Mesendoderm (in vitro differentiated cells): Measurements from ENCODE around the gene PARD3.

Source experiments
- DNase-seq: peaks from one replicate; pipeline ENCODE4 v3.0.0; 2013
- H2AK5ac ChIP-seq: 2 replicates; pipeline ENCODE4 v1.6.1; 2013; ENCODE audit warnings: low read length, inconsistent platforms
- H2BK120ac ChIP-seq: 2 replicates; pipeline ENCODE4 v1.6.1; 2013; ENCODE audit warnings: low read depth, mild to moderate bottlenecking, low read length, moderate library complexity, mixed read lengths
- H2BK15ac ChIP-seq: replicated peaks from 2 replicates; pipeline ENCODE4 v1.6.1; 2013; ENCODE audit warnings: low read depth, mild to moderate bottlenecking, moderate library complexity
- H2BK5ac ChIP-seq: 2 replicates; pipeline ENCODE4 v1.6.1; 2013; ENCODE audit warnings: low read length, inconsistent platforms
- H3K18ac ChIP-seq: 2 replicates; pipeline ENCODE4 v1.6.1; 2013; ENCODE audit warnings: mild to moderate bottlenecking, low read length, mixed read lengths
- H3K23ac ChIP-seq: one replicate; pipeline ENCODE4 v1.6.1; 2013; ENCODE audit warnings: low read length
- H3K27ac ChIP-seq: 2 replicates; pipeline ENCODE4 v1.5.1; 2013; ENCODE audit warnings: low read depth, mild to moderate bottlenecking, inconsistent platforms, low read length, moderate library complexity
- H3K27me3 ChIP-seq: 2 replicates; pipeline ENCODE4 v1.6.1; 2013; ENCODE audit warnings: low read length, control low read depth, mild to moderate bottlenecking, inconsistent platforms; ENCODE audit not compliant: insufficient read depth, poor library complexity
- H3K36me3 ChIP-seq: 2 replicates; pipeline ENCODE4 v1.6.1; 2013; ENCODE audit warnings: low read length, inconsistent platforms; ENCODE audit not compliant: control insufficient read depth, insufficient read depth
- H3K4ac ChIP-seq: one replicate; pipeline ENCODE4 v1.6.1; 2013; ENCODE audit warnings: low read depth, mild to moderate bottlenecking, low read length, moderate library complexity
- H3K4me1 ChIP-seq: 2 replicates; pipeline ENCODE4 v1.6.1; 2013; ENCODE audit warnings: low read depth, low read length, inconsistent platforms; ENCODE audit not compliant: control insufficient read depth
- H3K4me2 ChIP-seq: 2 replicates; pipeline ENCODE4 v1.6.1; 2013; ENCODE audit warnings: low read length
- H3K4me3 ChIP-seq: 2 replicates; pipeline ENCODE4 v1.5.1; 2013; ENCODE audit warnings: mild to moderate bottlenecking, low read length
- H3K56ac ChIP-seq: one replicate; pipeline ENCODE4 v1.6.1; 2013; ENCODE audit warnings: low read length
- H3K79me1 ChIP-seq: 2 replicates; pipeline ENCODE4 v1.6.1; 2013; ENCODE audit warnings: low read length, inconsistent platforms
- H3K79me2 ChIP-seq: 2 replicates; pipeline ENCODE4 v1.6.1; 2013; ENCODE audit warnings: mild to moderate bottlenecking, low read length; ENCODE audit not compliant: control insufficient read depth, insufficient read depth
- H3K9ac ChIP-seq: 2 replicates; pipeline ENCODE4 v1.6.1; 2013; ENCODE audit warnings: low read length, inconsistent platforms
- H4K5ac ChIP-seq: one replicate; pipeline ENCODE4 v1.6.1; 2013; ENCODE audit warnings: low read length
- H4K8ac ChIP-seq: one replicate; pipeline ENCODE4 v1.6.1; 2013; ENCODE audit warnings: low read depth, mild to moderate bottlenecking, control low read depth, low read length, moderate library complexity
- WGBS: extraction: QIAGEN DNeasy Blood & Tissue Kit; methylation state at CpG from one replicate; pipeline ENCODE4 v1.1.7; 2013; ENCODE audit warnings: low lambda C conversion rate, missing lambda C conversion rate; ENCODE audit not compliant: insufficient coverage; ENCODE audit errors: extremely low coverage; 5-methylcytosine and 5-hydroxymethylcytosine counted together

PARD3 gene

DNA sequence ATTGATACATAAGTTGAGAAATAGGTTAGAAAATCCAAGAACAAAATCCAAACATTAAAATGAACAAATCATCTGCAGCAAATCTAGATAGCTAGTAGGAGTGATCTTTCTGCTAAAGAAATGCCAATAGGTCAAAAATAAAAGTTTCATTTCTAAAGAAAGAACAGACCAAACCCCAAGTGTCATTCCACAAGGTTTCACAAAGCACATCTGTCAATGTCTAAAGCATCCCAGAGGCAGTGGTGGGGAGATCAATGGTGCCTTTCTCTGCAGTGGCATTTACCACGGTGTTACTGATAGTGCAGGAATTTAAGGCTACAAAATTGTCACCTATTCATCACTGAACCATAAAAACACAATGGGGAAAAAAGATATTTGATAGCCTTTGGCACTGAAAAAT, 147.9 kb downstream of the PARD3 start:
- H3K36me3 ChIP-seq, result no peaks in the 10 kb centered on the region
- H3K79me2 ChIP-seq, result peaks cover 8% of the 10 kb centered on the region
- H3K9ac ChIP-seq, result no peak overlapping the region
- WGBS, result no CpG with 5 or more reads among the region's 1 CpG
- H3K4me2 ChIP-seq, result no peak overlapping the region
- no peak overlapping the region for H3K56ac ChIP-seq
- no peak overlapping the region for H2BK5ac ChIP-seq
- no peak overlapping the region for H2BK120ac ChIP-seq
- H4K8ac ChIP-seq, result no peak overlapping the region
- no peaks in the 10 kb centered on the region for H3K27me3 ChIP-seq
- H2AK5ac ChIP-seq, result no peak overlapping the region
- H3K27ac ChIP-seq, result no peak overlapping the region
- peak; percentile 64 for DNase-seq
- H3K23ac ChIP-seq, result no peak overlapping the region
- H3K4ac ChIP-seq, result no peak overlapping the region
- H3K4me3 ChIP-seq, result no peak overlapping the region
- H2BK15ac ChIP-seq, result no peak overlapping the region
- no peak overlapping the region for H4K5ac ChIP-seq
- peaks cover 9% of the 10 kb centered on the region for H3K79me1 ChIP-seq
- H3K18ac ChIP-seq, result no peak overlapping the region
- H3K4me1 ChIP-seq, result peaks cover 4% of the 10 kb centered on the region

DNA sequence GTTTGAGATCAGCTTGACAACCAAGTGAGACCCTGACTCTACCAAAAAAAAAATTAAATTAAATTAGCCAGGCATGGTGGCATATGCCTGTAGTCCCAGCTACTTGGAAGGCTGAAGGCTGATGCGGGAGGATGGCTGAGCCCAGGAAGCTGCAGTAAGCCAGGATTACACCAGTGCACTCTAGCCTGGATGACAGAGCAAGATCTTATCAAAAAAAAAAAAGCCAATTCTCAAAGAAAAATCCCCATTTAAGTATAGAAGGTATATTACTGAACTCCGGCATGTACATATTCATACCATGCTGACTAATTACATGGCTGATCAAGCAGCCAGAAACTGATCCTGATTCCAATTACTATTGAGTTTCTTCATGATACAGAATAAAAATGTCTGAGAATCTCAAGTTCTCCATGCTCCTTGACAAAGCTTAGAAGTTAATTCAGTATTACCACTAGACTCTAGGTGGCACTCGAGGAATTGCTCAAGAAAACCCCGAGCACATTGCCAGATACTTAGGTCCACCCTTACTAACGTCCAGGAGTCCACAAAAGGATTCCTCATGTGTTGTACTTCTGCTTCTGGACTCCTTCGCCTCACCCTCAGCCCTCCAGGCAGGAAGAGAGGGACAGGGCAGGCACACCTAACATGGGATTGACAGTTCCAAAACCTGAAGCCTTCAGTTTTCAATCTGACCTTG, 148.9 kb downstream of the PARD3 start:
- Histone ChIP-seq H3K18ac (peak overlapping the region; percentile 71), H3K56ac (peak overlapping the region; percentile 35), H3K4me1 (peaks cover 6% of the 10 kb centered on the region), H2BK15ac (no peak overlapping the region), H3K27ac (no peak overlapping the region), H4K5ac (no peak overlapping the region), H3K79me1 (peaks cover 9% of the 10 kb centered on the region), H2AK5ac (no peak overlapping the region), H3K27me3 (no peaks in the 10 kb centered on the region), H3K23ac (no peak overlapping the region), H3K79me2 (peaks cover 8% of the 10 kb centered on the region), H3K4ac (no peak overlapping the region), H3K4me2 (no peak overlapping the region), H2BK120ac (no peak overlapping the region), H2BK5ac (peak overlapping the region; percentile 18), H3K36me3 (no peaks in the 10 kb centered on the region), H3K4me3 (no peak overlapping the region), H4K8ac (no peak overlapping the region), H3K9ac (peak overlapping the region; percentile 13)
- peak; percentile 91 for DNase-seq
- WGBS, result no CpG with 5 or more reads among the region's 6 CpGs

DNA sequence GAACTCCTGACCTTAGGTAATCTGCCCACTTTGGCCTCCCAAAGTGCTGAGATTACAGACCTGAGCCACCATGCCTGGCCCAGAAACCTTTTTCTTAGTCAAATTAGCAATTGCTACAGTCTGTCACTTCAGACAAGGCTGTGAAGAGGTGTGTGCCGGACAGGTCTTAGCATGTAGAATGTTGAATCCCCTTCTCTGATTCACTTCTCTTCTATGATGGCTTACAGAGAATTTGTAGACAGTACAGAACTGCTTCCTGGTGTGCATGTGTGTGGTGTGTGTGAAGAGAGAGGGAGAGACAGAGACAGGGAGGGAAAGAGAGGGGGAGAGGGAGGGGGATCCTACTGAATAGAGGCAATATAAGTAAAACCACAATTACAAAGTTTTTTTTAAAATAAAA, 150.4 kb downstream of the PARD3 start:
- Histone ChIP-seq H2BK120ac (no peak overlapping the region), H3K23ac (no peak overlapping the region), H3K79me2 (peaks cover 6% of the 10 kb centered on the region), H4K5ac (no peak overlapping the region), H2BK5ac (no peak overlapping the region), H2BK15ac (no peak overlapping the region), H4K8ac (no peak overlapping the region), H3K79me1 (peaks cover 12% of the 10 kb centered on the region), H3K18ac (no peak overlapping the region), H3K4me3 (no peak overlapping the region), H3K4me1 (peaks cover 6% of the 10 kb centered on the region), H3K4ac (no peak overlapping the region), H3K36me3 (no peaks in the 10 kb centered on the region), H3K56ac (no peak overlapping the region), H3K9ac (no peak overlapping the region), H3K27me3 (no peaks in the 10 kb centered on the region), H2AK5ac (no peak overlapping the region), H3K4me2 (no peak overlapping the region), H3K27ac (no peak overlapping the region)
- no CpG with 5 or more reads among the region's 1 CpG for WGBS
- no peak for DNase-seq

DNA sequence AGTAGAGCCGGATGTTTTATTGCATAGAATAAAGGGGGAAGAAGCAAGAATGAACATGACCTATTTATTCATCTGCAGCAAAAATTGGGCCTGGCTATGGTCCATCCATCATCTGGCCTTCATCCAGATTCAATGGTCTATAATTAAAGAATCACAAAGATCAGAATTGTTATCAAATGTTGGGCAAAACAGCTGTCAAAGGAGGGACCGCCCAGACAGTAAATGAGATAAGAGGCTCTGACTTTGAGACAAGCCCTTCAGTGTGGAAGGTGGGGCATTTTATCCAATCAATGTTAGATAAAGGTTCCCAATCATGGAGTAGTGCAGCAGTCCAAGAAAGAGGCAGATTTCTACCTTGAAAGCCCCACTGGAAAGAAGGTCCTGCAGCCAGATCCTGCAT, 153.5 kb downstream of the PARD3 start:
- Histone ChIP-seq H2BK15ac (no peak overlapping the region), H3K4me3 (no peak overlapping the region), H4K8ac (no peak overlapping the region), H2BK120ac (no peak overlapping the region), H3K4me1 (peaks cover 4% of the 10 kb centered on the region), H3K23ac (no peak overlapping the region), H4K5ac (no peak overlapping the region), H3K18ac (no peak overlapping the region), H3K36me3 (no peaks in the 10 kb centered on the region), H2BK5ac (no peak overlapping the region), H2AK5ac (no peak overlapping the region), H3K79me2 (peaks cover 1% of the 10 kb centered on the region), H3K4me2 (no peak overlapping the region), H3K79me1 (peaks cover 13% of the 10 kb centered on the region), H3K27me3 (no peaks in the 10 kb centered on the region), H3K4ac (no peak overlapping the region), H3K27ac (no peak overlapping the region), H3K9ac (no peak overlapping the region), H3K56ac (no peak overlapping the region)
- no peak for DNase-seq
- no CpG with 5 or more reads among the region's 2 CpGs for WGBS

DNA sequence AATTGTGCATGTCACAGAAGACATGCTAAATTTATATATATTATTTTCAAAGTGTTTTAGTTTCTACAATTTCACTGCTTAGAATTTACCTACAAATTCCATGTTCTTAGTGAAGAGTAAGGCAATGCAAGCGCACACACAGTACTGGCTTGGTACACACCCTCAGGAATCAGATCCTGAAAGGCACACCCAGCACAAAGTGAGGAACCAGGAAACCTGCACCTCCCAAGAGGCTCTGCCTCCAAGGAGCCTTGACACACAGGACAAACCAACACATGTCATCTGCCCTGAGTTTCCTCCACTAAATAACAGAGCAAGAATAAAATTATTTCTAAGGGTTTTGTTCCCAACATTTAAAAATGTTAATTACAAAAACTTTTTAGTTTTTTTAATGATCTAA, 156.2 kb downstream of the PARD3 start:
- no CpG with 5 or more reads among the region's 1 CpG for WGBS
- Histone ChIP-seq H2BK5ac (no peak overlapping the region), H3K27ac (no peak overlapping the region), H3K4ac (no peak overlapping the region), H3K27me3 (no peaks in the 10 kb centered on the region), H3K4me3 (no peak overlapping the region), H2AK5ac (no peak overlapping the region), H3K18ac (no peak overlapping the region), H2BK120ac (no peak overlapping the region), H3K4me2 (no peak overlapping the region), H4K8ac (no peak overlapping the region), H3K36me3 (no peaks in the 10 kb centered on the region), H3K9ac (no peak overlapping the region), H3K23ac (no peak overlapping the region), H3K79me2 (peaks cover 13% of the 10 kb centered on the region), H3K79me1 (peaks cover 18% of the 10 kb centered on the region), H3K56ac (no peak overlapping the region), H3K4me1 (peaks cover 1% of the 10 kb centered on the region), H2BK15ac (no peak overlapping the region), H4K5ac (no peak overlapping the region)
- no peak for DNase-seq

DNA sequence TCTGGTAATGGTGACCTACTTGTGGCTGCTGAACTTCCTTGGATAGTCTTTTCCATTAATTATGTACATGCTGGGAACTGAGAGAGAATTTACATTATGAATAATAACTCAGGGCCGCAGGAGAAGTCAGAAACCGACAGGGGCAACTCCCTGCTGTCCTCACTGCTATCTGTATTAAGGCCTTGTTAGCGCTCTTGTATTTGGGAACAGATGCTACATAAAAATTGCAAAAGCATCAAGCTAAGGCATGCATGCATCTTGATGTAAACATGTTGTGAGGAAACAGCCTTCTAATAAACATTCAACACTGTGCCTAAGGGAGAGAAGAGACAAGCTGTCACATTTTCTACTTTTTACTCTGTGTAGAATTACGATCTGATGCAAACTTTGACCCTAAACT, 158.4 kb downstream of the PARD3 start:
- peaks cover 13% of the 10 kb centered on the region for H3K4me1 ChIP-seq
- WGBS, result no CpG with 5 or more reads among the region's 4 CpGs

More for the DNA sequence above, 158.4 kb downstream of the PARD3 start:
- Histone ChIP-seq H2BK5ac (no peak overlapping the region), H2BK15ac (no peak overlapping the region), H3K18ac (no peak overlapping the region), H4K8ac (no peak overlapping the region), H3K4me2 (no peak overlapping the region), H2BK120ac (no peak overlapping the region), H3K9ac (no peak overlapping the region), H4K5ac (no peak overlapping the region), H3K27me3 (no peaks in the 10 kb centered on the region), H3K23ac (no peak overlapping the region), H3K36me3 (no peaks in the 10 kb centered on the region), H3K79me1 (peaks cover 27% of the 10 kb centered on the region), H3K27ac (no peak overlapping the region), H2AK5ac (no peak overlapping the region), H3K4me3 (no peak overlapping the region), H3K4ac (no peak overlapping the region), H3K79me2 (peaks cover 19% of the 10 kb centered on the region), H3K56ac (no peak overlapping the region)
- no peak for DNase-seq
